GM19468 (cell line): ENCODE measurements around the gene RASA1.
"Not testable (repeated sequence)": the region's sequence is repeated elsewhere in the genome, so short reads cannot be mapped to it uniquely, and the experiment has no call there.

Source experiments
- ATAC-seq: cut with Tn5 transposase; IDR thresholded peaks from one replicate; pipeline ENCODE4 v1.9.1; 2021; ENCODE audit warnings: mild to moderate bottlenecking, moderate library complexity, moderate number of reproducible peaks; ENCODE audit not compliant: unreplicated experiment; ENCODE audit errors: extremely low read depth

Gene RASA1

DNA sequence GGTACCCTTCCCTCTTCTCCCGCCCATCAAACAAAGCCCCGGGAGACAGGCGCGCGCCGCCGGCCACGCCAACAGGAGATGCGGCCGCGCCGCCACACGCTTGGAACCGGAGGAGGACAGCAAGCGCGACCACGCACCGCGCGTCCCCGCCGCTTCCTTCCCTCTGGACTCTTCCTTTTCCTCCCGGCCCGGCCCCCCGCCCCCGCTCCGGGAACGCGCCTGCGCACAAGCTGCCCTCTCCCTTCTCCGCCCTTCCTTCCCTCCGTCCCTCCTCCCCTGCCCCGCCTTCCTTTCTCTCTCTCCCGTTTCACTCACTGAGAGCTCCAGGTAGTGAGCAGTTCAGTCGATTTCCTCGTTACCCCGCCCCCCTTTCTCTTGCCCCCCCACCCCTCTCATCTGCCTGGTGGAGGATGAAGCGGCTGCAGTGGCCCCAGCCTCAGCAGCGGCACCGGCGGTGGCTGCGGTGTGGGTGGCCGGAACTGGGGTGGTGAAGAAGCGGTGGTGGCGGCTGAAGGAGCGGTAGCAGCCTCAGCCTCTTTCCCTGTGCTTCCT lies at the start of gene RASA1:
RASA1 (plus strand) TSS at position 310 of the 552 bp plus-strand sequence. CDS start 569 bp downstream, outside the sequence.
- peak; percentile 17 for ATAC-seq

GRCh38 chr5:87229780-87230179 lies 37.9 kb upstream of the RASA1 start:
- ATAC-seq, result no peak

DNA sequence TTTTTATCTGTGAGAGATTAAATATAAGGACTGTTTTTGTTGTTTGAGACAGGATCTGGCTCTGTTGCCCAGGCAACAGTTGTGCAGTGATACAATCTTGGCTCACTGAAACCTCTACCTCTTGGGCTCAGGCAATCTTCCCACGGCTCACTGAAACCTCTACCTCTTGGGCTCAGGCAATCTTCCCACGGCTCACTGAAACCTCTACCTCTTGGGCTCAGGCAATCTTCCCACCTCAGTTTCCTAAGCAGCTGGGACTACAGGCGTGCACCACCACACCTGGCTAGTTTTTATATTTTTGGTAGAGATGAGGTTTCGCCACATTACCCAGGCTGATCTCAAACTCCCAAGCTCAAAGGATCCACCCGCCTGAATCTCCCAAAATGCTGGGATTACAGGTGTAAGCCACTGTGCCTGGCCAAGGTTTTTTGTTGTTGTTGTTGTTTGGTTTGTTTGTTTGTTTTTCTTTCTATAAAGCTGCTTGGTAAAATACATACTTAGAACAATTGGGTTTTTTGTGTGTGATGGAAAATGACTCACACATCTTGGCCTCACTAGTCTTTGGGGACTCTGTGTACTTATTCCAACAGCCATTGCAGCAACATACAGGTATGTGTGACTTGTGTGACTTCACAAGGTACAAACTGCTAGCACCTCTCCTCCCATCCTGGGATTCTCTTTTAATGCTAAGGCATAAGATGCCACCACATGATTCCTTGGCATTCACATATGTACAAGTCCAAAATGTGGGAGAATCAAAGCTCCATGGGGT lies 36.5 kb upstream of the RASA1 start:
- ATAC-seq, result peak; percentile 96

- ATAC-seq, result no peak
Observed at GRCh38 chr5:87233143-87233542, 34.5 kb upstream of the RASA1 start.

- no peak for ATAC-seq
Observed at GRCh38 chr5:87241555-87241954, 26.1 kb upstream of the RASA1 start.

GRCh38 chr5:87242242-87242641 lies 25.4 kb upstream of the RASA1 start:
- ATAC-seq, result no peak

DNA sequence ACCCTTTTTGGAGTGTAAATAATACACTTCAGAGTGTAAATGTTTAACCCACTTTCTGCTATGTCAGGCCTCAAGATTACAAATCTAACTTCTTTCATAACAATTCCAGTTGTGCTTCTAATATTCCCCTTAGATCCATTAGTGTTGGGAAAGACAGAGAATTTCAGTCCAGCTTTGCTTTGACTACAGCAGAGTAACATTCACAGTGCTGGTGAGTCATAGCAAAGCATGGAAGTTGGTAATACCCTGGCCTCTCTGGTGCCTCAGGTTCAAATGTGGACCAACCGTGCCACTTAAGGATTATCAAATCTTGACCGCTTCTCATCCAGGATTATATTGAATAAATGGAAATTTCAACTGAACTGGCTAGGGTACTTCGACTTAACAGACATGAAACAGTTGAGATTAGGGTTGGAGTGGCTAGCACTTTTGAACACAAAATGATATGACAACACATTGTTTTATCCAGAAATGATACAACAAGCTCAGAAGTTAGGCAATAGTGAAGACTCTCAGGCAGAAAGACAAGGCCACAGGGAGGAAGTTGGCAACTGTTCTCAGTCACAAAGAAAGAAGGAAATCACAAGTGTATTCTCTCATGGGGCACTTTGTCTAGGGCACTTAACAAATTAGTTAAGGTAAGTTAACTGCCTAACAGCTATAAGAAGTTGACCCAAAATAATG lies 24.4 kb upstream of the RASA1 start:
- ATAC-seq, result no peak

DNA sequence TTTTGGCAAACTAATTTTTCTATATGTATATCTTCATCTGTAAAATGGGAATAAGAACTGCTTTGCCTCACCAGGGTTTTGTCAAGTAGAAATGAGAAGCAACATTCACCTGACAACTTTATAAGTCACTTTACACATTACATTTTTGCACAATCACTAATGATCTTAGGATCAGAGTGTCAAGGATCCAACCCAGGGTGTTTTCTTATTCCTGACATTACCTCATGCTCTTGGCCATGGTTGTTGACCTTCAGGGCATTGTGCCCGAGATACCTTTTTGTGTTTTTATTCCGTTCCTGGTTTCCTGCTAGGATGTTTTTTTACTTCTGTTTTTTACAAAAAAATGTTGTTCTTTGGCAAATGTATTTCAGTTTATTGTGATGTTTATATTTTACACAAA lies 22.2 kb upstream of the RASA1 start:
- ATAC-seq, result no peak

DNA sequence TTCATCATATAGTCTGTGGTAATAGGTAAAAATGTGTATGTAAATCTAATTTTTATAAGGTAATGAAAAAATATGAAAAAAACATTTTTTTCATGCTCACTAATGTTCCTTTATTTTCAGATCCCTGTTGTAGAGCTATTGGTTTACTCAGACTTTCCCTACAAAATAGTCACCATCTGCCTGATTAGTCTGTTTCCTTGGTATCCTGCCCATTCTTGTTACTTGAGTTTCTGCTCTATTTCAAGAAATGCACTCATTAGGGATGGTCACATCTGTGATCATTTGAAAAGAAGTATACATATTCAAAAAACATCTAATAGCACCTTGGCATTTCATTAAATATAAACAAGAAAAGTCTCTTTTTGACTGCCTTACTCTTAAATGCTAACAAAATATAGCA lies 21.6 kb upstream of the RASA1 start:
- ATAC-seq, result no peak

DNA sequence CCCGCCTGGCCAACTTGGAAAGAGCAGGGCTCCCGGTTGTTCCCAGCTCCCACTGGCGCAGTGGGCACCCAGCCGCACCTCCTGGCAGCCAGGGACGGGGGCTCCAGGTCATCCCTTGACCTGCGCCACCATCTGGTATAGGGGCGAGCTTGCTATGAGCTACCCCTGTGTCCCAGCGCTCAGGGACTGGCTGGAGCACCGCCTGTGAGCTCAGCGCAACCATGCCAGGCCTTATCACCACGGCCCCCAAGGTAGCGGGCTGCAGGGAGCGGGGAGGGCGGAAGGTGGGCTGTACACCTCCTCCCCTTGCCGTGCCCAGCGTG lies 15.4 kb upstream of the RASA1 start:
- ATAC-seq, result no peak

- ATAC-seq, result no peak
Observed at GRCh38 chr5:87254035-87254434, 13.6 kb upstream of the RASA1 start.

DNA sequence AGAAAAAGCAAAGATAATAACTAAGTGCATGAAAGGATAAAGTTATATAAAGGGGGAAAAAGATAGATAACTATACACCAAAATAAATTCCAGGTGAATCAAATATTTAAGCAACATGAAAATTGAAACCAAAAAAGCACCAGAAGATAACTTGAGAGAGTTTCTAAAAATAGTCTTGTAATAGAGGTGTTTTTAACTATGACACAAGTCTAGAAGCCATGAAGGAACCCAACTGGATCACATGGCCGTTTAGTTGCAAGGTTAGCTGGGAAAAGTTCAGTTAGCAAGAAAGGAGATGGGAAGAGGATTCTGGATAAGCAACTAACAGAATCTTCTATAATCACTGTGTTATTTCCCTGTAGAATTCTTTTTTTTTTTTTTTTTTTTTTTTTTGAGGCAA lies 9.2 kb upstream of the RASA1 start:
- ATAC-seq, result no peak

DNA sequence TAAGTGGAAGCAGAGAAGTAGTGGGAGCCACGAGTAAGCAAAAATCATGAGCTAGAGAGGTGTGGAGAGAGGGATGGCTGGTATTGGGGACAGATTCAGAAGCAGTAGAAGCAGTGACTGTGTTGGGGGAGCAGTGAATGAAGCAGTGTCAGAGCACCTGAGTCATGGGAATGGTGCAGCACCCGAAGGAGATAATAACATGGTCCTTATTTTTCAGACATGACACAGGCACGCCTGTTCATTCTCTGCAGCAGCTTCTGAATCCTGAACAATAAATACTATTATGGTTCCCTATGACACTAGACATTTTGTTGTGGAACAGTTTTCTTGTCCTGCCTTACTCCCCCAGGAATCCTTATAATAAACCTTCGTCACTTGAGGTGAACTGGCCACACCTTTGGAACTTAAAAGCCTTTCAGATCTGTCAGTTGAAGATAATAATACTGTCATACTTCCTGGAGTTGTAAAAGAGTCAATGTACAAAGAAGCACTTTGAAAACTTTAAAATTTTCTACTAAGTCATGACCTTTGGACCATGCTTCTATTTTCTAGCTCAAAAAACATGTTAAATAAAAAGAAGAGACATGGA lies 7.0 kb upstream of the RASA1 start:
- ATAC-seq, result no peak

- no peak for ATAC-seq
Observed at GRCh38 chr5:87263498-87263897, 4.2 kb upstream of the RASA1 start.

DNA sequence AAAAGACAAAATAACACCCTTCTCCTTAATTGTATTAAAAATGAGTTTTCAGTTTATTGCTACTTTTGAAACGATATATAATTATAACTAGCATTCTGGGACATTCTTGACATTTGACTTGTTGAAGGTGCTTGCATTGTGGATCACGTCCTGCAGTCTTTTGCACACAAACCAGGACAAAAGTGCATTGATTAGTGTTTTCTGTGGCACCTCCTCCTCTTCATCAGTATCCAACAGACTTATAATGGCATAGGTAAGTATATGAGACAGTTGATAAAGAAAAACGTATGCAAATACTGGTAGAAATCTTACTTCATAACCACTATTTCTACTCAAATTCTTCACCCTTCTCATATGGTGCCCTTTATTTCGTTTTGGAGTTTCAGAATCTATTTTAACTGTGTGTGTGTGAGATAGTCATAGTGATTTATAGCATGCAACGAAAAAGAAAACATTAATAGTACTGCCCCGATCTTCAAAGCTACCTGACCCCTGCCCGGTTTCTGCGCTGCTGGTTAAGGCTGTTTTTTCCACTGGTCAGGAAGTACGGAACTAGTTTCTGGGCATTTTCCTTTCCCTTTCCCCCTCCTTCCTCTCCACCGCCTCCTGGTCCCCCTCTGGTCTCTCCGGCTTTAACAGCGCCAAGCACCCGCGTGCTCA lies 639 bp upstream of the RASA1 start:
- peak; percentile 16 for ATAC-seq

GRCh38 chr5:87268126-87268969 lies 665 bp downstream of the RASA1 start:
- ATAC-seq, result peak; percentile 15

DNA sequence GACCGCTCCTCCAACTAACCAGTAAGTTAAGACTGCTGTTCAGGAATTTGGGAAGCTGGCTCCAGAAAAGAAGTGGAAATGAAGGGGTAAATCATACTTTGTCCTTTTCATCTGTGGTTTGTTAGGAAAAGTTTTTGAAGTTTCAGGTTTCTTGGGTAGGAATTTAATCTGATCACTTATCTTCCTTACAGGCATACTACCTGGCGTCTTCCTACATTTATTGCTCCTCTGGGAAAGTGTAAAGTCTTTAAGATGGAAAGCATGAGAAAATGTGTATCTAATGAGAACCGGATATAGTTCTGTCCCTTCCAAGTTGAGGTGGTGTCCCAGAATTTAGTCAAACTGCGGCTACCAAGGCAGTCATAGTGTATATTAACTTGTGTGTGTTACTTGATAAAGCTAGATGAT lies 1.3 kb downstream of the RASA1 start:
- ATAC-seq, result no peak

DNA sequence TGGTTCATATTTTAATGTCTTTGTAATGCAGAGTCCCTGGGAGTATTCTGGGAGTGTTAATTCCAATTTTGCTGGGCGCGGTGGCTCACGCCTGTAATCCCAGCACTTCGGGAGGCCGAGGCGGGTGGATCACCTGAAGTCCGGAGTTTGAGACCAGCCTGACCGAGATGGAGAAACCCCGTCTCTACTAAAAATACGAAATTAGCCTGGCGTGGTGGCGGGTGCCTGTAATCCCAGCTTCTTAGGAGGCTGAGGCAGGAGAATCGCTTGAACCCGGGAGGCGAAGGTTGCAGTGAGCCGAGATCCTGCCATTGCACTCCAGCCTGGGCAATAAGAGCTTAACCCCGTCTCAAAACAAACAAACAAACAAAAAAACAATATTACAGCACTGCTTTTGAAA lies 3.2 kb downstream of the RASA1 start:
- not testable (repeated sequence) for ATAC-seq

GRCh38 chr5:87276655-87277054 lies 9.0 kb downstream of the RASA1 start:
- no peak for ATAC-seq

DNA sequence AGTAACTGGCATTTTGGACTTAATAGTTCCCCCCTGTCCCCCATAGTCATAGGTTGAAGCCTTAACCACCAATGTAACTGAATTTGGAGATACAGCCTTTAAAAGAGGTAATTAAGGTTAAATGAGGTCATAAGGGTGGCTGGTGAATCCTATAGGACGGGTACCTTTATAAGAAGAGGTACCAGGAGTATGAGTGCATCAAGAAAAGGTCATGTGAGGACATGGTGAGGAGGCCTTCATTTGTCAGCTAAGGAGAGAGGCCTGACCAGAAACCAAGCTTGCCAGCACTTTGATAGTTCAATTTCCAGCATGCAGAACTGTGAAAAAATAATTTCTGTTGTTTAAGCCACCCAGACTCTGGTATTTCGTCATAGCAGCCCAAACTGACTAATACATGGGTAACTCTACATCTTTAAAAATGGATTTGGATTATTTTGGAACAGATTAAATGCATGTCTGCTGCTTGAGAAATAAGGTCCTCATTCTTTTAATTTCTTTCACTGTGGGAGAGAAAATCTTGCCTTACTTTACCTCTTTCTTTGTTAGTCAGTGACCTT lies 9.7 kb downstream of the RASA1 start:
- no peak for ATAC-seq
